Measurements from ENCODE around the gene BARX2.
A peak's percentile ranks its signal among the peaks of the same experiment; 100 is the strongest.

The BARX2 gene

DNA sequence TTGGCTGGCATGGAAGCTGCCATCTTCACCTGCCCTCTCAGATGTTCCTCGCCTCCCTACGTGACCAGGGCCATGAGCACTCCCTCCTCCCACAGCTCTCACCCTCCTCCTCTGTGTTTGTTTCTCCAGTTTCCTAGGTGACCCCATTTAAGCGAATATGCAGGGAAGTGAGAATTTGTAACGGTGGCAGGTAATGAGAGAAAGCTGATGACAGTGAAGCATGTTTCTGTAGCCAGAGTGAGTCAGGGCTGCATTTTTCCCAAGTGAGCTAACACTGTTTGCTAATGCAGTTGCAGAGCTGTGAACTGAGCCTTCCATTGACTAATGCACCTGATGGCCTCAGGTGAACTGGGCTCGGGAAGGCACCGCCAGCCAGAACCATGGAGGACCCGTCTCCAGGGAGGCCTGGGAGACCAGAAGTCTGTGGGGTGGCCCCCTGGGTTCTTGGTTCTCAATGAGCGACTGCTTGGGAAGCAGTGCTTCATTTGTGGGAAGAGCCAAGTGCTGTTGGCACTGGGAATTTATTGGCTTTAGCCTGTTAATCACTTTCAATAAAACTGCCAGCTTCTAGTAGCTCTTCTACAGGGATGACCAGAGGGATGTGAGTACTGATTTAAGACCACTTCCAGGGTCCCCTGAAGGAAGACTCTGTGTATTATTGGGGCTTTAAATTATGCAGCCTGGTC, 64.5 kb downstream of the BARX2 start:
- peak; percentile 32 for DNase-seq

DNA sequence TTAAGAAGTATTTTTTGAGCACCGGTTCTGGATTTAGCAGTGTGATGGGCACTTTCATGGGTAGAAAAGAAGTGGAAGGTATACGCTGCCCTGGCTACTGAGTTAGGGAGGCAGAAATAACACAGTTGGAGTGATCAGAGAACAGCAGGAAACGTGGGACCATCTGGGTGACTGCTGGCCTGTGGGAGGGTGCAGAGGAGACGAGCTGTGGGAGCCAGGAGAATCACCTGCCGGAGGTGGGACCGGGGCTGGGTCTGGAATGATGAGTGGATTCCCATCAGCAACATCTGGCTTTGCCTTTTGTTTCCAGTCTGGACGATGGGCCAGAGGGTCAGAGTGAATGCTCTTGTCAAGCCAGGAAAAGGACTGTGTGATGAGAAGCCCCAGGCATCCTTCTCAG, 66.5 kb downstream of the BARX2 start:
- DNase-seq, result no peak

DNA sequence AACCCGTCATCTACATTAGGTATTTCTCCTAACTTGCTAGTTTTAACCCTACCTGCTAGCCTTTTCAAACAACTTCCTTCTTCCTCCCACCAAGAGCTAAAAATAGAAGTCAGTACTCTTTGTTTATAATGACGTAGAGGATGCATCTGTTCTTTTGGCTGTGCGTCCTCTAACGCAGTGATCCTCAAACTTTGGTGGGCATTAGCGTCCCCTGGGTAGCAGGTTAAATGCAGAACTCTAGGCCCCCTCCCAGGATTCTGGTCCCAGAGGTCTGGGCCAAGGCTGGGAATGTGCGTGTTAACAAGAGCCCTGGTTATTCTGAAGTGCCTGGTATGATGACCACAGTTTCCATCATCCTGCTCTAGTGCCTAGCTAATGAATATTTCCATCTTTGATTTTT, 67.6 kb downstream of the BARX2 start:
- no peak for DNase-seq

DNA sequence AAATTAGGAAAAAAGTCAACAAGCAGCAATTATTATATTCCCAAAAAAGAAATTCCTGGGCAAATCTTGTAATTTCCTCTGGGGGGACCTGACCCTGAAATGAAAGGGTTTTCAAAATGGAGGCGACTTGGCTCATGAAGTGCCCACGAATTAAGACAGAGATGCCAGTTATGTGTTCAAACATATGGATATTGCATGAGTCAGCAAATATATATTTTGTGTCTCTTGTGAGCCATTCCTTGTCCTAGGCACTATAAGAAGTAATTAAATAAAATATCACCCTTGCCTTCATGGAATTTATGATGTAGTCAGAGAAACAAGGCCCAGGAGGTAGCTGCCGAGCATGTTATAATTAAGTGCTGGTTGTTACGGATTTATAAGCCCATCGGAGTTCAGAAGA, 68.6 kb downstream of the BARX2 start:
- DNase-seq, result no peak

DNA sequence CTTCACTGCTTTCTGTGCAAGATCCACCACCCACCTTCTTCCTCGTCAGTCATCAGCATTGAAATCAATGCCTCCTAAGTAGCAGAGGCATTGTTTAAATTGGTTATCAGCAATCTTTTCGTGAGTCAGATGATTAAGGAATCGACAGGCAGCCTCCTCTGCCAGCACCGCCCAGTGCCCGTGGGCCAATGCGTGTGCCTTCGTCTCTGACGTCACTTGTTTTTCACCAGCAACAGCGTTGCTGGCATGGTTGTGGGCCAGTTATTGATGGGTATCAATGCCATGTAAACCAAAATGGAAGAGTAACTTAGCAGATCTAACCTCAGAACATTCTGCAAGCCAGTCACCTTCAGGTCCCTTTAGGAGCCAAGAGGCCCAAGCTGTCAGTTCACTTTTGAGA, 69.6 kb downstream of the BARX2 start:
- DNase-seq, result no peak

DNA sequence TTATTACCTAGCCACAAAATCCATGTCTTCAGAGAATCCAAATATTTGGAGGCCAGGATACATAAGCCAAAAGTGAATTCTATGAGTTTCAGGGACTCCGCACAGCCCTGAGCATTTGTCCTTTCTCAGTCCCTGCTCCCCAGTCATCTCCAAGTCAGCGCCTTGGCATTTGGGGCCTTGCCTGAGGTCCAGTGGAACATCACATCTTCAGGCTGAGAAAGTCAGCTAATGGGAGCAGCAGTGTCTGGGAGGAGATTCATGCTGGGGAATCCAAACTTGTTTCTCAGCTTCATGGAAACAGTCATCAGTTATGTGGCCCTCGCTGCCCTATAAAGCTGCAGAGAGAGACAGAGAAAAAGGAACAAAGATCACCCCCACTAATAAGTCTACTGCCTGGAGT, 70.9 kb downstream of the BARX2 start:
- DNase-seq, result no peak

DNA sequence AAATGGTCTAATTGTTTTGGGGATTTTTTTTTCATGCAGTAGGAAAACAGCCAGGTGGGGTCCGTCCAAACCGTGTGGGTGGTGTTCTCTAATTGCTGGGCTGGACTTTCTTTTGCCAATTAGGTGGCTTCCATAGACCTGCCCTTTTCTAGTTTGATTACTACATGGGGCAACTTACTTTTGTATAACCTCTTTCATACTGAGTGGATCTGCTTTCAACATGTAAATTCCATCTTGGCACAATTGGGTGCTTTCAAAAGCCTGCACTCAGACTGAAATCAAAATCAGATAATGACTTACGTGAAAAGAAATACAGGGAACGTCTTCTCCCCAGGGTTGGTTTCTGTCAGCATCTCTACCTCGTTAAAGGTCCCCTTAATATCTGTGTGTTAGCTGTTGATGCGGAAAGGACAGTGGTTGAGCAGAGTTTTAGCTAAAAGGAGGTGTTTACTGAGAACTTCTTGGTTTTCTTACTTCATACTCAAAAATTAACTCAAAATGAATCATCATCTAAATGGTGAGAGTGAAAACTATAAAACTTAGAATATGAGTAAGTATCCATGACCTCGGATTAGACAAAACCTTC, 72.1 kb downstream of the BARX2 start:
- DNase-seq, result no peak

DNA sequence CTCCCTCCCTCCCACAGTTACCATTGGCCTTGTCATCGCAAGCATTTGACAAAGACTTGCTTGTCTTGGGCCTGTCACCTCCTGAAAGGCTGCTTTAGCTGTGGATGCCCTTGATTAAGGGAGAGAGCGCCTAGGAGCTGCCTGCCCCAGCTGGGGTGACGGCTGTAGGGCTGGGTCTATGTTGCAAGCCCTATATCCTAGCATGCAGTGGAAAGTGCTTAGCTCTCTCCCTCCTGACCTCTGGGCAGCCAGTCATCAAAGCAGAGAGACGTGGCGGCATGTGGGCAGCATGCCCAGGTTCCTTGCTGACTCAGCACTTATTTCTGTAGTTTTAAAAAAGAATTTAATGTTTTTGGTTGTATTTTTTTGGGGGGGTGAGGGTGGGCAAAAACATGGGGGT, 75.9 kb downstream of the BARX2 start:
- no peak for DNase-seq

DNA sequence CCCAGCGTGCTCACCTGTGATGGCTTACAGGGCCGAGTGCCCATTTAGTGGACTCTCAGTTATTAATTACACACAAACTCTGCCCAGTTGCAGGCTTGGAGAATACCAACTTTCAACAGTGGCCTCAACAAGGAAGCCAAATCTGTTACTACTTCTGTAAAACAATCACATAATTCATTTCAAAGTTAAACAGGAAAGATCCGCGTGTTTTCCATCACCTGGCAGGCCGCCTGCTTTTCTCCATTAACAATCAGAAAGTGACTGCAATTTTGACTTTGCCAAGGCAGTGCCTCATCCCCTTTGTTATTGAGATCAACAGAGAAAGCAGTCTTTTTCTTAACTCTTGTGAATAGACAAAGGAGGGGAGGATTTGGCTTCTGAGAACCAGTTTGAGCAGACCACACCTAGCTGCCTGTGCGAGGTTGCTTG, 77.7 kb downstream of the BARX2 start:
- DNase-seq, result no peak

DNA sequence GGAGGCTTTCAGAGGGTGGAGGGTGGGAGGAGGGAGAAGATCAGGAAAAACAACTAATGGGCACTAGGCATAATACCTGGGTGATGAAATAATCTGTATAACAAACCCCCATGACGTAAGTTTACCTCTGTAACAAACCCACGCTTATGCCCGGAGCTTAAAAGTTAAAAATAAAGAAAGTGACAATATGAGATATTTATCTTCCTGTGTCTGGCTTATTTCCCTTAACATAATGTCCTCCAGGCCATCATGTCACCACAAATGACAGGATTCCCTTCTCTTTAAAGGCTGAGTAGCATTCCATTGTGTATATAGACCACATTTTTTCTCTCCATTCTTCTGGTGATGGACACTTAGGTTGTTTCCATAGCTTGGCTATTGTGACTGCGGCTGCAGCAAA, 79.5 kb downstream of the BARX2 start:
- DNase-seq, result no peak

DNA sequence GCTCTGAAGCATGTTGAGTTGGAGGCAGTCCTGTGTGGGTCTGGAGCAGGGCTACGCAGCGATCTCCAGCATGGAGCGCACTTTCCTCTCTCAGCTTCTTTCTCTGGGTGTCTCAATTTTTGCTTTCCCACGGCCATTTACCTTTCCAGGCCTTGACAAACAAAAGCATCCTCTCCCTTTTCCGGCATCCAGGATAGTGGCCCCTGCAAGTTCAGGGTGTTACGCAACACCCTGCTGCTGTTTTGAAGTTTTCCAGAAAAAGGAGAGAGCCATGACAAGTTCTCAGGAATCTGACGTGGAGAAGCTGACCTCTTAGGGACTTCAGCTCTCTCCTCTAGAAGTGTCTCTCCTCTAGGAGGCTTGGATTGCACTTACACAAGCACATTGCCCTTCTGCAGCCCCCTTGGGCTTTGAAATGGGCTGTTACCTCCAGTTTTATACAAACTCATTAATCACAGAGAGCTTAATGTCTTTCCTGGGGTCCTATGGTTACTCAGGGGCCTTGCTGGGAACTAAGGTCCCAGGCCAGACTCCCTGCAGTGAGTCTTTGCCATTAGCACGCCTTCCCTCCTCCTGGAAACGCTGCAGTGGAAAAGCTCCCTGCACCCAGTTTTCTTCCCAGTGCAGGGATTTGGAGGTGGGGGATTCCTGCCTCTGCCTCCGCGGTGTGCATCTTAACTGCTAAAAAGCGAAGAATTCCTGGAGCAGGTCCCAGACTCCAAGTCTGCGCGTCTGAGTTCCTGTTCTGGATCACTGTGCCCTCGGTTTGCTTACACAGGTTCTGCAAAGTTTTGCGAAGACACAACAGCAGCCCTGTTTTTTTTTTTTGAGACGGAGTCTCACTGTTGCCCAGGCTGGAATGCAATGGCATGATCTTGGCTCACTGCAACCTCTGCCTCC, 80.4 kb downstream of the BARX2 start:
- DNase-seq, result no peak

DNA sequence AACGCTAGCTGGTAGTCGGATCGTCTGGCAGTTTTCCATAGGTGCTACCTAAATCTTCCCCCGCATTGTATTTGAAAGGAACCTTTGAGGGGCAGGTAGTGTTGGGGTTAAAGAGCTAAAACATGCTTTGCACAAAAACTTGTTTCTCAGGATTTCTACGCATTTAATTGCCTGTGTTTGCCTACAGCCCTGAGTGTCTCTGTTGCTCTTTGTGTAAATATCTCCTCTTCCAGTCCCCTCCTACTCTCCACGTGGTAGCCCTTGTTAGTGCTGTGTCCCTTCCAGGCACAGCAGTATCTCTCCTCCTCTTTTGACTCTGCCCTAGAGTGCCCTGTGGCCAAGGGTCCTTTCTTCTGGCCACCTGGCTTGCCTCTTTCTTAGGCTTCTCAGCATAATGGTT, 81.7 kb downstream of the BARX2 start:
- DNase-seq, result no peak

DNA sequence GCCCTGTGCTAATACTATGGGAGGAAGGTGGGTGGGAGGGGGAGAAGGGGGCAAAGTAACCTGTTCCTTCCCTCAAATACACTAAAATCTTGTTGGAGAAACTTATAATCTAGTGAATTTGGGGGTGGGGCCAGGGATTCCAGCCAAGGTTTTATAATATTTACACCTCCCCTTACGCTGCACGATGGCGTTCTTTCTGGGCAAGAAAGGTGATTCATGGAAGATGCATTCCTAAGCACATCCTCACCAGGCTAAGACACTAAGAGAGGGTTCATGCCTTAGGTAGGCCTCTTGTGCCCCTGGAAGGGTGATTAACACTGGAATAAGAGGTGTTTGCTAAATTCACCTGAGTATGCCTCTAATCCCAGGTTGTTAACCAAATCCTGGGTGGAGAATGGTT, 82.6 kb downstream of the BARX2 start:
- DNase-seq, result no peak

DNA sequence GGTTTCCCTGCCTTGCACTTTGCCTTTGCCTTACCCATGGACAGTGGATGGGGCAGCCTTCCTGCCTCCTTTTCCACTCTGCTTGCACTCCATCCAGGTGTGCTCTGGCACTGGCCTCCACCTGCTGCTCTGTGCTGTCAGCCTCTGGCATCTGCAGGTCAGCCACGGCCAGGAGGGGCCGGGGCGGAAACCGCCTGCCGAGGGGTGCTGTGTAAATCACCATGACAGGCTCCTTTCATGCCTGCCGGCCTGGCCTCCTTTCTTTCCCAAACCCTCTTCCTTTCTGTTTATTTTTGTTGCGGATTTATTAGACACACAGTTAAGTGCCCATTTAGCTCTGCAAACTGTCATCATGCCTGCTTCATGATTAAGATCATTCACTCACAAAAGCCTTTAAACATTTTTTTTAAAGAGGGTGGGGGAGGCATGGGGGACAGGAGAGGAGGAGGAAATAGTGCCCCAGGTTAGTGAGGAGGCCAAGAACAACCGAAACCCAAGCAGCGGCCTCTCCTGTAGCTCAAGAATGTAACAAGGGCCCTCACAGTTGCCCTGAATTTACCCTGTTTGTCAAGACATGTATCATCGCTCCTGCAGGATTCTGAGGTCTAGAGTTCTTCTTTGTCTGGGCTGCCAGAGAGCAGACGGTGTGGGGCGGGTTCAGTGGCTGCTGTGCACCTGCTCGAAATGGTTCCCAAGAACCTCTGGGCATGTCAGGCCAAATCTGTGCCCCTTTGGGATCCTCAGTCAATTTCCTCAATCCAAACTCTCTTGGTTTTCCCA, 83.3 kb downstream of the BARX2 start:
- no peak for DNase-seq

DNA sequence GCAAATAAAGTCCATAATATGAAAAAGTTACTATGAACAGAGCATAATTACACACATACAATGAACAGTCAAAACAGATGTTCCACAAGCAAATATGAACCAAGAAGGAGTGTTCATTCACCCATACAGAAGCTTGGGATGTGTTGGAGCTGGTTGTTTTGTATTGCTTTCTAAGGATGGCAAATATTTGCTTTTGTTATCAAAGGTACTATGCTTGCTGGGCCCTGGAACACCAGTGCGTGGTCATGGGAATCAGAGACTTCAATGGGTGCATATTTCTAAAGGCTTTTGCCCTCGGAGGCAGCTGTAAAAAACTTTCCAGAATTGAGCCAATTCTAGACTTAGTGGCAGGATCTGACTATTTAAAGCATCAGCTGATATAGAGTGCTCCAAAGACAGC, 85.1 kb downstream of the BARX2 start:
- DNase-seq, result no peak

DNA sequence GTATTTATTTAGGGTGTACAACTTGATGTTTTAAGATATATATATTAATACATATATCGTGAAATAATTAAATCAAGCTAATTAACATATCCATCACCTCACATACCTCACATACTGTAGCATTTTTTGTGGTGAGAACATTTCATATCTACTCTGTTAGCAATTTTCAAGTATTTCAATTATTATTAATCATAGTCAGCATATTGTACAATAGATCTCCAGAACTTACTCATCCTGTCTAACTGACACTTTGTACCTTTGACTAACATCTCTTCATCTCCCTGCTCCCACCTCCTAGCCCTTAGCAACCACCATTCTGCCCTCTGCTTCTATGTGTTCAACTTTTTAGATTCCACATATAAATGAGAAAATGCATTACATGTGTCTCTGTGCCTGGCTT, 108.4 kb downstream of the BARX2 start:
- no peak for DNase-seq

DNA sequence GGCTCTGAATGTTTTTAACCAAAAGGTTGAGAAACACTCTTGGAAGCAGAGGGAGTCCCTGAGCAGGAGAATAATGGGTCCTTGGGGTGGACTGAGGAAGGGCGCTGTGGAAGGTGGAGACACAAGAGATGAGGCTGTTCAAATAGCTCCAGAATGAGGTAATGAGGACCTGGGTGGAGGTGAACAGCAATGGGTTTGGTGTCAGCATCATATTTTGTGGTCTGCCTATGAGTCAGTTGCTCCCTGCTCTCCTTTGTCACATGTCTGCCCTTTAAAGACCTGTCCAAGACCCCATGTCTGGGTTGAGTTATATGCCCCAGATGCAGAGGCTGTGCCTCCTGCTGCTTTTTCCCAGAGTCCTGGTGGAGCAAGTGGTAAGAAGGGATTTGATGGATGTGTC, 113.6 kb downstream of the BARX2 start:
- no peak for DNase-seq

DNA sequence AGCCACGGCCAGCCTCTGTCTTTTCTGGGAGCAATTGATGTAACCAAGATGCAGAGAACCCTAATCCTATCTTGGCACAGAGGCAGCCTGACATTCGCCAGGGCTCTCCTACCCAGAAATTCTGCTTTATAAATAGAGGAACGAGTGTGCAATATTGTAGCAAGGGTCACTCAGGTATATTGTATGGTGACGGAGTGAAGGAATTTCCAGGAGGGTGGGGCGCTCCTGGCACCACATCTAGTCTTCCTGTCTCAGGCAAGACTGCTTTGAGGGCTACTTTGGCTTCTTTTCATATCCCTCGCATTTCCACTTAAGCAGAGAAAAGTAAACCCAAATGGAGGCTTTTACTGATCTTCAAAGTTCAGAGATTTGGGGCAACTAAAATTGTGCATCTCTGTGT, 114.4 kb downstream of the BARX2 start:
- no peak for DNase-seq

DNA sequence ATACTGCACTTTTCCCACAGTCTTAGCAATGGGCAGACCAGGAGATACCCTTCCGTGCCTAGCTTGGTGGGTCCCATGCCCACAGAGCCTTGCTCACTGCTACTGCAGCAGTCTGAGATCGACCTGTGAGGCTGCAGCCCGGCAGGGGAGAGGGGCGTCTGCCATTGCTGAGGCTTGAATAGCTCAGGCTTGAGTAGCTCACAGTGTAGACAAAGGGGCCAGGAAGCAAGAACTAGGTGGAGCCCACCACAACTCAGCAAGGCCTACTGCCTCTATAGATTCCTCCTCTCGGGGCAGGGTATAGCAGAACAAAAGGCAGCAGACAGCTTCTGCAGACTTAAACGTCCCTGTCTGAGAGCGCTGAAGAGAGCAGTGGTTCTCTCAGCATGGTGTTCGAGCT, 118.1 kb downstream of the BARX2 start:
- DNase-seq, result no peak
